Esophagus muscularis mucosa (tissue), 4 donors: ENCODE measurements around the gene ELF2. TPM values are rescaled to one million over a fixed set of nuclear protein-coding genes. Genes with fewer than 3 reads are reported as not detected.

Experiments
- DNase-seq: peaks from one replicate; pipeline ENCODE4 v3.0.0-alpha.2; 2017; ENCODE audit errors: extremely low spot score
- H3K27ac ChIP-seq, 4 donors: fragments of 200-600 bp; sonication (generic); replicated peaks in 1 of 4; 1 replicate in 3 of 4; 2 replicates in 1 of 4; pipeline ENCODE4 v1.5.1; 2016 to 2019; ENCODE audit warnings: mild to moderate bottlenecking in 1 of 4
- H3K27me3 ChIP-seq, 4 donors: fragments of 200-600 bp; sonication (generic); one replicate each; pipeline versions ENCODE4 v1.5.1 to v1.6.0; 2016 to 2019
- H3K36me3 ChIP-seq, 4 donors: fragments of 200-600 bp; sonication (generic); one replicate each; pipeline ENCODE4 v1.5.1; 2016 to 2019
- H3K4me1 ChIP-seq, 4 donors: fragments of 200-600 bp; sonication (generic); one replicate each; pipeline ENCODE4 v1.5.1; 2016 to 2019
- H3K4me3 ChIP-seq, 4 donors: fragments of 200-600 bp; sonication (generic); 1 replicate in 2 of 4; 2 replicates in 2 of 4; pipeline ENCODE4 v1.5.1; 2016 to 2019; ENCODE audit warnings: mild to moderate bottlenecking in 4 of 4, moderate library complexity in 1 of 4
- H3K9me3 ChIP-seq, 4 donors: fragments of 200-600 bp; sonication (generic); 1 replicate in 3 of 4; 2 replicates in 1 of 4; pipeline ENCODE4 v1.5.1; 2016 to 2019
- CTCF ChIP-seq, 3 experiments: fragments of 200-600 bp in 2 of 3; fragments of 450-650 bp in 1 of 3; sonication (generic) in 2 of 3; IDR thresholded peaks; one replicate each; pipeline ENCODE4 v1.5.1; 2017 to 2019; ENCODE audit warnings: antibody characterized with exemption in 3 of 3, mild to moderate bottlenecking in 2 of 3, moderate library complexity in 1 of 3
- EP300 ChIP-seq: sonication (generic); formaldehyde crosslinking; IDR thresholded peaks from one replicate; pipeline ENCODE4 v1.6.1; 2017; ENCODE audit warnings: antibody characterized with exemption
- POLR2A ChIP-seq: fragments of 450-650 bp; IDR thresholded peaks from one replicate; pipeline ENCODE4 v1.6.1; 2017; ENCODE audit warnings: antibody characterized with exemption, moderate library complexity, mild to moderate bottlenecking, low read depth
- POLR2AphosphoS5 ChIP-seq, 2 donors: sonication (generic); formaldehyde crosslinking; IDR thresholded peaks; one replicate each; pipeline ENCODE4 v1.6.1; 2017; ENCODE audit warnings: antibody characterized with exemption in 2 of 2
- WGBS: methylation state at CpG from one replicate; pipeline ENCODE4 v1.1.5; 2018; 5-methylcytosine and 5-hydroxymethylcytosine counted together
- intact Hi-C: fragments of 100-400 bp; cut with DNase I; formaldehyde crosslinking; loops from one replicate; pipeline ENCODE4 v1.15.1; 2023
- total RNA-seq, 4 donors: library from RNA; depleted of rRNA; stranded (reverse); fragments of >200 nt; gene quantifications; one replicate each; pipeline versions ENCODE4 v1.1.0 to v1.2.1, GENCODE V29; 2016

The ELF2 gene
- total RNA-seq, 4 donors from 2014 or later: 52.3 to 68.5 (median 60.7) TPM

GRCh38 chr4:139144911-139145551 is 32.0 kb downstream of the ELF2 start:
- Histone ChIP-seq H3K4me1 (peaks cover 43 to 60% (median 56%) of the 10 kb centered on the region in 4 donors), H3K36me3 (no peaks in the 10 kb centered on the region), H3K4me3 (no peak overlapping the region), H3K9me3 (no peaks in the 10 kb centered on the region), H3K27ac (no peak overlapping the region), H3K27me3 (no peaks in the 10 kb centered on the region)
- intact Hi-C loops: no loop called here
- no peak for DNase-seq
- WGBS: 90% methylated on average over 3 of the region's 3 CpGs
- TF ChIP-seq POLR2AphosphoS5 (IDR thresholded peaks at IDR 0.05): no peak
- TF ChIP-seq POLR2A: no peak
- TF ChIP-seq CTCF (IDR thresholded peaks at IDR 0.05): no peak
- no peak for TF ChIP-seq EP300

DNA sequence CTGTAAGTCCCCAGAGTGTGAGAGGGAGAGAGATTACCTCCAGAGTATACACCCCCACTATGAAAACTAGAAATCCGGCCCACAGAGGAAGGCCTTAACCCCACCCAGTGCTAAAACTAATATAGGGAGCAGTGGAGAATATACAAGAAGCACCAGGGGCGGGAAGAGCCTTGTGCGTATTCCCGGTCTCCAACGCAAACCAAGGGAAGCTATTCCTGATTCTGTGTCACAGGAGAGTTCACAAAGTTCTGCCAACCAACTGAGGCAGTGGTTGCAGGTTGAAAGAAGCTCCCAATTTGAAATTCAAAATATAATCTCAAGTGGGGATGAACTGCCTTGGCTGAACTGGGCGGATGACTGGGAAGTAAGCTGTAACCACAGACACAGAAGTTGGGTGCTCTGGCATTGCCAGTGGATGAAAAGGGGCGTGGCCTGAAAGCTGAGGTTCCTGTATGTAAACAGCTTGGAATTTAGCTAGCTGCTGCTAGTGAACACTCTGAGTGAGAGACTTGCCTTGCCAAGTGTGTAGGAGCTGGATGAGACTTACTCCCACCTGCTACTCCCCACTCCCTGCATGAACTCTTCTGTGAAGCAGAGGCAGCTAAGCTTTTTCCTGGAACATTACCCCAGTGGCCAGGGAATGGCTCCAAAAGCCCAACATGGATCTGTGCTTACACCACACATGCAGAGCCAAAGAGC is 32.7 kb downstream of the ELF2 start:
- H3K36me3 ChIP-seq: no peaks in the 10 kb centered on the region
- intact Hi-C loops: no loop called here
- H3K27me3 ChIP-seq: no peaks in the 10 kb centered on the region
- H3K4me1 ChIP-seq: peaks cover 43 to 65% (median 56%) of the 10 kb centered on the region in 4 donors
- H3K9me3 ChIP-seq: no peaks in the 10 kb centered on the region
- H3K27ac ChIP-seq: no peak overlapping the region
- no peak for DNase-seq
- no peak overlapping the region for H3K4me3 ChIP-seq
- 82% methylated on average over 7 of the region's 7 CpGs for WGBS
- TF ChIP-seq POLR2A (no peak), EP300 (no peak), CTCF (IDR thresholded peaks at IDR 0.05) (no peak)

- intact Hi-C loops: no loop called here
- TF ChIP-seq POLR2A: no peak
- no peak for TF ChIP-seq CTCF (IDR thresholded peaks at IDR 0.05)
Observed at GRCh38 chr4:139142980-139143379, 34.0 kb downstream of the ELF2 start.

GRCh38 chr4:139142087-139142486 is 34.9 kb downstream of the ELF2 start:
- intact Hi-C loops: no loop called here
- Histone ChIP-seq H3K4me3 (no peak overlapping the region), H3K4me1 (peaks cover 43 to 65% (median 58%) of the 10 kb centered on the region in 4 donors), H3K9me3 (no peaks in the 10 kb centered on the region), H3K27ac (no peak overlapping the region), H3K27me3 (no peaks in the 10 kb centered on the region), H3K36me3 (peaks cover 0 to 11% (median 5%) of the 10 kb centered on the region in 4 donors)
- TF ChIP-seq POLR2A: no peak
- no peak for TF ChIP-seq POLR2AphosphoS5 (IDR thresholded peaks at IDR 0.05)
- TF ChIP-seq EP300: no peak
- no peak for TF ChIP-seq CTCF (IDR thresholded peaks at IDR 0.05)
- 85% methylated on average over 1 of the region's 1 CpG for WGBS
- DNase-seq: no peak

More at GRCh38 chr4:139142980-139143379, 34.0 kb downstream of the ELF2 start:
- Histone ChIP-seq H3K9me3 (no peaks in the 10 kb centered on the region), H3K27ac (no peak overlapping the region), H3K4me1 (peaks cover 43 to 65% (median 58%) of the 10 kb centered on the region in 4 donors), H3K4me3 (no peak overlapping the region), H3K36me3 (peaks cover 0 to 2% (median under 1%) of the 10 kb centered on the region in 4 donors), H3K27me3 (no peaks in the 10 kb centered on the region)
- 64% methylated on average over 2 of the region's 2 CpGs for WGBS
- no peak for DNase-seq
